ENCODE measurements around the gene CHD3.
A peak's percentile ranks its signal among the peaks of the same experiment; 100 is the strongest.

Gene CHD3

DNA sequence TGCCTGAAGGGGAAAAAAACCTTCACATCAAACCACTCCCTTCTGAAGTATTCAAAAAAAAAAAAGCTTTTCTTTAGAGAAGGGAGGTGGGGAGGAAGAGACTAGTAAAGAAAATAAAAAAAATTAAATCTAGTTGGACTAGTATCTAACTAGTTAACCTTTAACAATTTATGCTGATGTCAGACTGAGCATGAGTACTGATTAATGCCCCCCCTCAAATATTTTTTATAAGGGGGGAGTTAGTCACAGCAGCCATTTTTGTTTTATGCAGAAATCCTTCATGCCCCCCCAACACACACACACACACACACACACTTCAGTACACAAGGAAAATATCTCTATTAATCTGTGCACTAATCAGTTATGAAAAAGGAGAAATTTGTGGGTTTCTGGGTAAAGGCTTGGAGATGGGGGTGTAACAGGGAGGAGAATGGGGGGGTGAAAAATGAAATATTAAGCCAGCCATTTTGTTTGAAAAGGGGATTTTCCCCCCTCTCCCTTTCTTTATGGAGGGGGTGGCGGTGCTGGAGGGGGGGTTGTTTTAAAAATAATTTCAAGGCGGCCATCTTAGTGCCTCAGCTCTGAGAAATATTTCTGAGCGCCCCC lies 4.7 kb upstream of the CHD3 start:
- Histone ChIP-seq H3F3A (ENCODE audit: low read depth) (peaks cover 22% of the 10 kb centered on the region), H3K9me2 (replicated peaks; ENCODE audit: low read depth, low read length) (no peaks in the 10 kb centered on the region), H2AFZ (ENCODE audit: low read length) (no peak overlapping the region), H3K4me3 (ENCODE audit: low read length, poor library complexity, severe bottlenecking) (peak overlapping the region; percentile 74), H3K27me3 (ENCODE audit: insufficient read depth, low read length, poor library complexity, severe bottlenecking) (no peaks in the 10 kb centered on the region), H3K4me2 (ENCODE audit: low read depth, low read length, poor library complexity, severe bottlenecking) (peak overlapping the region; percentile 92), H4K20me1 (ENCODE audit: insufficient read depth, low read length, poor library complexity, severe bottlenecking) (peaks cover 13% of the 10 kb centered on the region), H3K4me1 (ENCODE audit: insufficient read depth, low read length, poor library complexity, severe bottlenecking) (peaks cover 61% of the 10 kb centered on the region), H3K79me2 (ENCODE audit: insufficient read depth, low read length) (peaks cover 75% of the 10 kb centered on the region), H3K9ac (ENCODE audit: low read depth, low read length, poor library complexity, severe bottlenecking) (peak overlapping the region; percentile 86), H3K9me3 (ENCODE audit: insufficient read depth, low read depth, low read length) (no peaks in the 10 kb centered on the region), H3K36me3 (ENCODE audit: insufficient read depth, low read length) (no peaks in the 10 kb centered on the region)
- TF ChIP-seq EZH2phosphoT487 (IDR thresholded peaks at IDR 0.05; ENCODE audit: borderline replicate concordance) = no peak
- TF ChIP-seq, protein P1, sequence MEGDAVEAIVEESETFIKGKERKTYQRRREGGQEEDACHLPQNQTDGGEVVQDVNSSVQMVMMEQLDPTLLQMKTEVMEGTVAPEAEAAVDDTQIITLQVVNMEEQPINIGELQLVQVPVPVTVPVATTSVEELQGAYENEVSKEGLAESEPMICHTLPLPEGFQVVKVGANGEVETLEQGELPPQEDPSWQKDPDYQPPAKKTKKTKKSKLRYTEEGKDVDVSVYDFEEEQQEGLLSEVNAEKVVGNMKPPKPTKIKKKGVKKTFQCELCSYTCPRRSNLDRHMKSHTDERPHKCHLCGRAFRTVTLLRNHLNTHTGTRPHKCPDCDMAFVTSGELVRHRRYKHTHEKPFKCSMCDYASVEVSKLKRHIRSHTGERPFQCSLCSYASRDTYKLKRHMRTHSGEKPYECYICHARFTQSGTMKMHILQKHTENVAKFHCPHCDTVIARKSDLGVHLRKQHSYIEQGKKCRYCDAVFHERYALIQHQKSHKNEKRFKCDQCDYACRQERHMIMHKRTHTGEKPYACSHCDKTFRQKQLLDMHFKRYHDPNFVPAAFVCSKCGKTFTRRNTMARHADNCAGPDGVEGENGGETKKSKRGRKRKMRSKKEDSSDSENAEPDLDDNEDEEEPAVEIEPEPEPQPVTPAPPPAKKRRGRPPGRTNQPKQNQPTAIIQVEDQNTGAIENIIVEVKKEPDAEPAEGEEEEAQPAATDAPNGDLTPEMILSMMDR (conservative IDR thresholded peaks at IDR 0.05; ENCODE audit: low read length) = no peak

- Histone ChIP-seq H3K79me2 (ENCODE audit: insufficient read depth, low read length) (peaks cover 79% of the 10 kb centered on the region), H4K20me1 (ENCODE audit: insufficient read depth, low read length, poor library complexity, severe bottlenecking) (peaks cover 21% of the 10 kb centered on the region), H3K9me2 (replicated peaks; ENCODE audit: low read depth, low read length) (no peaks in the 10 kb centered on the region), H3K4me1 (ENCODE audit: insufficient read depth, low read length, poor library complexity, severe bottlenecking) (peaks cover 62% of the 10 kb centered on the region), H3K9ac (ENCODE audit: low read depth, low read length, poor library complexity, severe bottlenecking) (peak overlapping the region; percentile 98), H3F3A (ENCODE audit: low read depth) (peaks cover 22% of the 10 kb centered on the region), H3K4me3 (ENCODE audit: low read length, poor library complexity, severe bottlenecking) (peak overlapping the region; percentile 89), H3K4me2 (ENCODE audit: low read depth, low read length, poor library complexity, severe bottlenecking) (no peak overlapping the region), H2AFZ (ENCODE audit: low read length) (no peak overlapping the region), H3K9me3 (ENCODE audit: insufficient read depth, low read depth, low read length) (no peaks in the 10 kb centered on the region), H3K36me3 (ENCODE audit: insufficient read depth, low read length) (peaks cover 5% of the 10 kb centered on the region; the same call in 1 of the 2 replicates), H3K27me3 (ENCODE audit: insufficient read depth, low read length, poor library complexity, severe bottlenecking) (no peaks in the 10 kb centered on the region)
- no peak for TF ChIP-seq EZH2phosphoT487 (IDR thresholded peaks at IDR 0.05; ENCODE audit: borderline replicate concordance)
- TF ChIP-seq, protein P1 (conservative IDR thresholded peaks at IDR 0.05; ENCODE audit: low read length) = no peak
Observed at GRCh38 chr17:7884581-7885366, 3.8 kb upstream of the CHD3 start.

- peaks cover 19% of the 10 kb centered on the region for H3F3A ChIP-seq (ENCODE audit: low read depth)
- H3K79me2 ChIP-seq (ENCODE audit: insufficient read depth, low read length) = peaks cover 84% of the 10 kb centered on the region
- H3K9ac ChIP-seq (ENCODE audit: low read depth, low read length, poor library complexity, severe bottlenecking) = peak overlapping the region; percentile 98
- no peaks in the 10 kb centered on the region for H3K9me3 ChIP-seq (ENCODE audit: insufficient read depth, low read depth, low read length)
- no peaks in the 10 kb centered on the region for H3K9me2 ChIP-seq (replicated peaks; ENCODE audit: low read depth, low read length)
- peak overlapping the region; percentile 89 for H3K4me3 ChIP-seq (ENCODE audit: low read length, poor library complexity, severe bottlenecking)
- H3K27me3 ChIP-seq (ENCODE audit: insufficient read depth, low read length, poor library complexity, severe bottlenecking) = no peaks in the 10 kb centered on the region
- peaks cover 55% of the 10 kb centered on the region for H3K4me1 ChIP-seq (ENCODE audit: insufficient read depth, low read length, poor library complexity, severe bottlenecking)
- H2AFZ ChIP-seq (ENCODE audit: low read length) = no peak overlapping the region
- peaks cover 13% of the 10 kb centered on the region; the same call in 1 of the 2 replicates for H3K36me3 ChIP-seq (ENCODE audit: insufficient read depth, low read length)
- TF ChIP-seq, protein P1 (conservative IDR thresholded peaks at IDR 0.05; ENCODE audit: low read length) = no peak
- no peak for TF ChIP-seq EZH2phosphoT487 (IDR thresholded peaks at IDR 0.05; ENCODE audit: borderline replicate concordance)
- peaks cover 29% of the 10 kb centered on the region for H4K20me1 ChIP-seq (ENCODE audit: insufficient read depth, low read length, poor library complexity, severe bottlenecking)
- peak overlapping the region; percentile 97 for H3K4me2 ChIP-seq (ENCODE audit: low read depth, low read length, poor library complexity, severe bottlenecking)
Observed at GRCh38 chr17:7885367-7886226, 3.0 kb upstream of the CHD3 start.

All from Loucy (cell line).